Measurements from ENCODE around the gene GNMT.

GNMT gene

GRCh38 chr6:43009124-43009523 is 48.6 kb downstream of the GNMT start:
- in situ Hi-C loops (cut with MboI; ENCODE audit: low sequenced_read_pairs) = no loop called here

DNA sequence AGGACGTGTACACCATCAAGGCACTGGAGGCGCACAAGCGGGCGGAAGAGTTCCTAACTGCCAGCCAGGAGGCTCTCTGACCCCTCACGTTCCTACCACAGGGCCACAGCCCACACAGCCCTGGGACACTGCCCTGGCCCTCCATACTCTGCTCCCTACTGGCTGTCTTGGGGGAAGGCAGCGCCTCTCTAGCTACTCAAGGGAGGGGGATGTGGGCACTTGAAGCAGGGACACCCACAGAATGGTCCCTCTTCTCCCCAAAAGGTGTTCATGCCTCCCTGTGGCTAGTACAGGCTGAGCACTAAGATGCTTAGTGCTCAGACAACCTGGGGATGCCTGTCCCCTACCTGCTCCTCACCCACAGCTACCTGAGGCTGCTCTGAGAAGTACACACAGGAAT is 50.7 kb downstream of the GNMT start:
- in situ Hi-C loops (cut with MboI; ENCODE audit: low sequenced_read_pairs) = no loop called here

- in situ Hi-C loops (cut with MboI; ENCODE audit: low sequenced_read_pairs) = no loop called here
Measured at GRCh38 chr6:43012364-43012763, 51.8 kb downstream of the GNMT start.

- in situ Hi-C loops (cut with MboI; ENCODE audit: low sequenced_read_pairs) = no loop called here
Measured at GRCh38 chr6:43013097-43013842, 52.7 kb downstream of the GNMT start.
